SW 1271 (cell line): ENCODE measurements around the gene POLH.

Source experiments
- DNase-seq, 2 experiments: peaks; one replicate each; lab custom pipeline; 2025; lab: John Stamatoyannopoulos, UW

Gene POLH

DNA sequence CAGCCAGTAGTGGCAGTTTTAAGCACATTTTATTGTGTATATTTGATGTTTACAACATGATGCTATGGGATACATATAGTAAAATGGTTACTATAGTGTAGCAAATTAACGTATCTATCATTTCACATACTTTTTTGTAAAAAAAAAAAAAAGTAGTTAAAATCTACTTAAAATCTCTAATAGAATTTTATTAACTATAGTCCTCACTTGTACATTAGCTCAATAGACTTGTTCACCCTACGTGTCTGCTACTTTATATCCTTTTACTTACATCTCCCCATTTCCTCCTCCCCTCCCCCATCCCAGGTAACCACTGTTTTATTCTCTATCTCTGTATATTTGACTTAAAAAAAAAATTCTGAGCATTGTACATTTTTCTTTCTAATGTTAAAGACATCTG is 30.0 kb downstream of the POLH start:
- no peak for DNase-seq

DNA sequence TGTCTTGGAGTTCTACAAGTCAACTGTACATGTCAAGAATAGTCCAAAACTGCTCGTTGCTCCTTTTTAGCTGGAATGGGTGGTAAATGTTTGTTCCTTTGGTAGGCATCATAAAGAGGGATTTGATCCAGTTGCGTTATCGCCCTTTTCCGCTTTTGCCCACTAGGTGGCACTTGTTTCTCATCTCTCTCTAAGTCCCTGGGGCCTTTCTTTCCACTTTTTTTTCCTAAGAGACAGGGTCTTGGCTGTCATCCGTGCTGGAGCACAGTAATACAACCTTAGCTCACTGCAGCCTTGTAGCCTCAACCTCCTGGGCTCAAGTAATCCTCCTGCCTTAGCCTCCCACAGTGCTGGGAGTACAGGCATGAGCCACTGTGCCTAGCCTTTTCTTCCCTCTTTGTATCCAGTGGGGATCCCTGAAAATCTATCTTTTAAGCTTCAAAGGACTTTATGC is 32.4 kb downstream of the POLH start:
- DNase-seq, result peak; percentile 30 to 76

DNA sequence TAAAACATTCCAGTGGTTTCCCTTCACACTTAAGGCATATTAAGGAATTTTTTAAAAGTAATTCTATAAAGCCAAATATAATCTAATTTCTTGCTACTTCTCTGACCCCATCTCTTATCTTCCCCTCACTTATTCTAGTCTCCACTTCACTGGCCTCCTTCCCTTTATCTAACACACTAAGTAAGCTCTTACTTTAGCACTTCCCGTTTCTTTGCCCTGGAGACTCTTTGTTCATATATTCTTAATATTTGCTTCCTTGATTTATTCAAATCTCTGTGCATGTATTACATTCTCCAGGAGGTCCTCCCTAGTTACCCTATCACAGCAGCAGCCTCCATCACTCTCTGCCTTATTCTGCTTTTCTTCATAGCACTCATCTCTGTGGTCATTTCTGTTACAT is 32.8 kb downstream of the POLH start:
- no peak for DNase-seq

DNA sequence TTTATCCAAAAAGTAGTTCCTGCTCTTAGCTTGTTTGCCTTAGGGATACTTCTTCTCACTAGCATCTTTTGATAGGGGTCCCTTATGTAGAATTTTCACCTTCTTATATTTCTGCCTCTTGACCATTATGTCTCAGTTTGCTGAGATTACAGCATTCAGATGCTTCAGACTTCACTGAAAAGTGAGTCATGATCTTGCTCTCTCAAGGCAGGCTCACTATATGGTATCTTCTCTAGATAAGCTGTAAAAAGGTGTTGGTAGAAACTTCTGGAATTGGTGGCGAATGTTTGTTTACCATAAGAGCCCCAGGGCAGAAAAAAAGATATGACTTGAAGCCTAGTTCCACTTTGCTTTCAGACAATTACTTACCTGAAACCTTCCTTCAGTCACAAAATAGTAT is 33.4 kb downstream of the POLH start:
- DNase-seq, result no peak

DNA sequence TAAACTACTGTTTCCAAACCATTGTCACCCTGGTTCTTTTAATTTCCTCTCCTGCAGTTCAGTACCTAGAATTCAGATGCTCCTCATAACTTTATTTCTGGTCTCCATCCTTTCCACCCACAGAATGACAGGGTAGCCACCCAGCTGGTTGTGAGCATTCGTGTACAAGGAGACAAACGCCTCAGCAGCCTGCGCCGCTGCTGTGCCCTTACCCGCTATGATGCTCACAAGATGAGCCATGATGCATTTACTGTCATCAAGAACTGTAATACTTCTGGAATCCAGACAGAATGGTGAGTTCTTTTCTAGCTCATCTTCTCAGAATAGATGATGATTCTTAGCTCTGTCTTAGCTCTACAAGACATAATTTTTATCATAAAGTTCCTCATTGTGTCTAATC is 34.4 kb downstream of the POLH start:
- DNase-seq, result no peak

DNA sequence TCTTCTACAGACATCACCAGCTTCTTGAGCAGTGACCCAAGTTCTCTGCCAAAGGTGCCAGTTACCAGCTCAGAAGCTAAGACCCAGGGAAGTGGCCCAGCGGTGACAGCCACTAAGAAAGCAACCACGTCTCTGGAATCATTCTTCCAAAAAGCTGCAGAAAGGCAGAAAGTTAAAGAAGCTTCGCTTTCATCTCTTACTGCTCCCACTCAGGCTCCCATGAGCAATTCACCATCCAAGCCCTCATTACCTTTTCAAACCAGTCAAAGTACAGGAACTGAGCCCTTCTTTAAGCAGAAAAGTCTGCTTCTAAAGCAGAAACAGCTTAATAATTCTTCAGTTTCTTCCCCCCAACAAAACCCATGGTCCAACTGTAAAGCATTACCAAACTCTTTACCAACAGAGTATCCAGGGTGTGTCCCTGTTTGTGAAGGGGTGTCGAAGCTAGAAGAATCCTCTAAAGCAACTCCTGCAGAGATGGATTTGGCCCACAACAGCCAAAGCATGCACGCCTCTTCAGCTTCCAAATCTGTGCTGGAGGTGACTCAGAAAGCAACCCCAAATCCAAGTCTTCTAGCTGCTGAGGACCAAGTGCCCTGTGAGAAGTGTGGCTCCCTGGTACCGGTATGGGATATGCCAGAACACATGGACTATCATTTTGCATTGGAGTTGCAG is 37.9 kb downstream of the POLH start:
- no peak for DNase-seq

DNA sequence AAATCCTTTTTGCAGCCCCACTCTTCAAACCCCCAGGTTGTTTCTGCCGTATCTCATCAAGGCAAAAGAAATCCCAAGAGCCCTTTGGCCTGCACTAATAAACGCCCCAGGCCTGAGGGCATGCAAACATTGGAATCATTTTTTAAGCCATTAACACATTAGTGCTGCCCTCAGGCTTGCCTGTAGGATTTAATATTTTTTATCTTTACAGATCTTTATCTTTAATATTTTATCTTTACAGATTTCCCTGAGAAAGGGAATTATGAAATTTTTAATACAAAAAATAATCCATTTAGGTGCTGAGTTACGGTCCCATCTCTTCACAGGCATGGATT is 38.4 kb downstream of the POLH start:
- no peak for DNase-seq

DNA sequence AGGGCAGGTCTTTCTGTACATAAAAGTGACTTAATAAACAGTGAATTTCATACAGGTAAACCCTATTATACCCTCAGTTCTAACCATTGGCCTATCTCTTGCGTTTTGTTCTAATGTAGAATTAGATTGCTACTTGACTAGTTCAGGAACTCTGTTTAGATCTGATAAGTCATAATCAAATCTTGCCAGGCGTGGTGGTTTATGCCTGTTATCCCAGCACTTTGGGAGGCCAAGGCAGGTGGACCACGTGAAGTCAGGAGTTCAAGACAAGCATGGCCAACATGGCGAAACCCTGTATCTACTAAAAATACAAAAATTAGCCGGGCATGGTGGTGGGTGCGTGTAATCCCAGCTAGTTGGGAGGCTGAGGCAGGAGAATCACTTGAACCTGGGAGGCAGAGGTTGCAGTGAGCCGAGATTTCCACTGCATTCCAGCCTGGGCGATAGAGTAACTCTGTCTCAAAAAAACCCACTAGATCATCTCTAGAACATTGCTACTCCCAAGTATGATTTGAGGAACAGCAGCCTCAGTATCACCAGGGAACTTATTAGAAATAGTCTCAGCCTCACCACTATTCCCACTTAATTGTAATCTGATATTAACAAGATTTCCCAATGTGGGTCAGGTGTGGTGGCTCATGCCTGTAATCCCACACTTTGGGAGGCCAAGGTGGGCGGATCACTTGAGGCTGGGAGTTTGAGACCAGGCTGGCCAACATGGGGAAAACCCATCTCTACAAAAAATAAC is 40.9 kb downstream of the POLH start:
- DNase-seq, result no peak

DNA sequence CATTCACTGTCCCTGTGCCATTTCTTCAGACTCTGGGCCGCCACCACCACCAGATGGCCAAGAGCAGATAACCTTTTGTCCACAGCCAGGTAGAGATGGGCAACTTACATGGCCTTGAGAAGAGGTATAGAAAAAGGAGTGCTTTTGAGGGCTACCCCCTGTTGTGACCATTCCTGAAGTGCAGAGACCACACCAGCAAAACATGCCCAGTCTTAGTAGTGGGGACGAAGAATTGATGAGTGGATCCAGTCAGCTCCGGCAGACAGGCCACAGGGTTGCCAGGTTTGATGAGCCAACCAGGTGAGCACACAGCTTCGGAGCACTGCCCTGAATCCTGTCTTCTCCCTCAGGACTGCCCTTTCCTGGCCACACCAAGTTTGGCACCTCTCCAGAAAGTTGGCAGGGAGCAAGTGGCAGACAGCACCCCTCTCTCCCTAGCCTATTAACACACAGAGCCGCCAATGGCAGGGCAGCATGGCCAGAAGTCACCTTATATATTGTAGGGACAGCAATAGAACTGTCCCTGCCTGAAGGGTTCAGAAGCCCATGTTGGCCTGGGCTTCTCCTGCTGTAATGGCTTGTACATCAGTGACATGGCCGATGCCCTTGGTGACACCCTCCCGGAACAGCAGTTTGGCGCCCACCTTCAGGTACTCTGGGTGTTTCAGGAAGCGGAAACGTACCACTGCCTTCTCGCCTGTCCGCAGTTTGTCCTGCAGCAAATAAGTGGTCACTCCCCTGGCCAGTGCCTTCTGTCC is 45.3 kb downstream of the POLH start:
- no peak for DNase-seq

DNA sequence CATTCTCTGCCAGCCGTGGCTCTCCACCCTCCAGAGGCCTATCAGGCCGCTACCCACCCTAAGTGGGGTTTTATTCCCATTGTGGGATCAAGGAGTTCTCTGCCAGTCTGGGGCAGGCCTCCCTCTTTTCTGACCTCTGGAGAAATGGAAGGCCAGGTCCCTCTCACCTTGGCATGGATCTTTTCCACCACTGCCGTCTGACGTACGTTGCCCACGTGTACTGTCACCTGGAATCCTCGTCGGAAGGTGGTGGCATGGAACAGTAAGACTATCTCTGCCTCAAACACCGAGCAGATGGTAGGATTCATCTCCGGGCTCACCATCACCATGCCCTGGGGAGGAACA is 45.8 kb downstream of the POLH start:
- no peak for DNase-seq

DNA sequence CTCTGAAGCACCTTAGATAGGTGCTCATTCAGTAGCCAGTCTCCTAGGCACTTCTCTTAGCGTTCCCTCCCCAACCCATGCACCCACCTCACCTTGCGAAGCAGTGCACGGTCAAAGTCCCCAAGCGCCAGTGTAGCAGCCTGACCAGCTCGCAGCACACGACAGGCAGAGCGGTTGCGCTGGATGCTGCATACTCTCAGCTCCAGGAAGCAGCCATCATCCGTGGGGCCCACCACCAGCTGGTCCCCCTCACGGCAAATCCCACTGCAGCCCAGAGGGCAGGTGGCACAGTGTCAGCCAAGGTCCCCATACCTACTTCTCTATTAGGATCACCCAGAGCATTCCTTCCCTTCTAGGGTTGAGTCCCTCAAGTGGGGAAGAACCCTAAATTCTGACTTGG is 46.6 kb downstream of the POLH start:
- DNase-seq, result no peak

DNA sequence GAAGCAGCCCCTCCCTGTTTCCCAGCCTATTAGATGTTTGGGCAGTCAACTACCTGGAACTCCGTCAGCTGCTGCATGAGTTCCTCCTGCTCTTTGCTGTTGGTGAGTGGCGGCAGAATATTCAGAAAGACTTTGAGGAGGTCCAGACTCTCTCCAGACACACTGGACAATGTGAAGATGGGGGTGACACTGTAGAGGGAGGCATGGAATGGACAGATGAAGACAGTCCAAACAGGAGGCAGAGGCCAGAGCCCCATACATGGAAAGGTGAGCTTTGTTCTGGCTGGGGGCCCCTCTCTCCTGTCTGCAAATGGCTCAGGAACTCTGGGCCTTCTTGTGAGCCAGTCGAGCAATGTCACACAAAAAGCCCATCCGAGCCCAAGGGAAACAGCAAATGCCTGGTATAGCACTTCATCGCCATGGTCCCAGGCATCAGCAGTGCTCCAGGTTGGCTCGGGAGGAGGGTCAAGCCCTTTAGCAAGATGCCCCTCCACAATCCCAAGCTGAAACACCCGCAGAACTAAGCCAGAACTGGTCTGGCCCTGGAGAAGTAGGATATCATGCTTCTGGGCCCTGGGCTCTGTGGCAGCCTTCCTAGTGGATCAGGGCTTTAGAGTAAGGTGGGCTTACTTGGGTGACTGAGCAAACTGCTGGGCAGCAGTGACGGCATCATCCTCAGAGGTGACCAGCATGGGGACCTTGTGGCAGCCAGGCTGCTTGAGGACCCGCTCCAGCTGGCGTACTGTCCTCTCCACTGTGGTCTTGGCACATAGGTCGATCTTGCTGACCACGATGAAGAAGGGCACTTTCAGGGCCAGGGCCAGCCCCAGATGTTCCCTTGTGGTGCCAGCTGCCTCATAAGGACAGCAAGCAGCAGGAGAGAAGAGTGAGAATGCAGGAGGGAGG is 48.1 kb downstream of the POLH start:
- no peak for DNase-seq

DNA sequence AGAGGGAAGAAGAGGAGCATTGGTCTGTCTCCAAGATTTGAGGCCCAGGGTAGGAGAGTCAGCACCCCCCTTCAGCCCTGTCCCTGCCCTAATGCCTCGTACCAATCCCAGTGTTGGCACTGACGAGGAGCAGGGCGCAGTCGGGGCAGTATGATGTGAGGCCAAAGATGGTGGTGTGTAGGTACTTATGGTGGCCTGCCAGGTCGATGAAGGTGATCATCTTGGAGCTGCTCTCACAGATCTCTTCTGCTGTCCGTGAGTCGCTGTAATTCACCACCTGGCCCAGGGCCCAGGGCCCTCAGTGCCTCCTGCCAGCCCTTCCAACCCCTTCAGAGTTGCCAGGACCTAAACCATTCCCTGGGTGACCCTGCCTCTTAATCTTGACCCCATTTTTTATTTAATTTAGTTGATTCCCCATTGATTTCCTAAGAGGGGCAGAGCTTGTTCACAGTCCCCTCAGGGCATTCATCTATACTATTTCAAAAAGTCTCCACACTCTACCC is 48.9 kb downstream of the POLH start:
- no peak for DNase-seq

DNA sequence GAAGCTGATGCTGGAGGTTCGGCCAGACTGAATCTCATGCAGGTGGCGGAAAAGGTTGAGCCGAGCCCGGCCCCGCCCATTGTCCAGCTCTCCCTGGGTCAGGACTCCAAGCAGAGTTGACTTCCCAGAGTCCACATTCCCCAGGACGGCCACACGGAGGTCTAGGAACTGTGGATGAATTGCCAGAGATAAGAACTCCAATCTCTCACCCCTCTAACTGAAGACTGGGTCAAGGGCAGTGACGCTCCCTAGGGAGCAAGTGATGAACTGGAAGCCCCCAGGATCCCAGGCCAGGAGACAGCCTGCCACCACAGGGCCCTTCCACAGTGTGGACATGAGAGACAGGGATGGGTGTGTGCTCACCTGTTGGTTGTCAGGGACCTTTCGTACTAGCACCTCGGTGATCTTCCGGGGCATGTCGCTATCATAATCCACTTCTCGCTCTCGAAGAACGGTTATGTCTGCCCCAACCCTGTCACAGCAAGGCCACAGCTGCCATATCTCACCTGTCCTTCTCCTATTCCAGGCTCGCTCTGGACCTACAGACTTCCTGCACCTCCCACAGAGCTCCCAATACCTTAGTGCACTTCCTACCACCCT is 49.5 kb downstream of the POLH start:
- DNase-seq, result no peak

DNA sequence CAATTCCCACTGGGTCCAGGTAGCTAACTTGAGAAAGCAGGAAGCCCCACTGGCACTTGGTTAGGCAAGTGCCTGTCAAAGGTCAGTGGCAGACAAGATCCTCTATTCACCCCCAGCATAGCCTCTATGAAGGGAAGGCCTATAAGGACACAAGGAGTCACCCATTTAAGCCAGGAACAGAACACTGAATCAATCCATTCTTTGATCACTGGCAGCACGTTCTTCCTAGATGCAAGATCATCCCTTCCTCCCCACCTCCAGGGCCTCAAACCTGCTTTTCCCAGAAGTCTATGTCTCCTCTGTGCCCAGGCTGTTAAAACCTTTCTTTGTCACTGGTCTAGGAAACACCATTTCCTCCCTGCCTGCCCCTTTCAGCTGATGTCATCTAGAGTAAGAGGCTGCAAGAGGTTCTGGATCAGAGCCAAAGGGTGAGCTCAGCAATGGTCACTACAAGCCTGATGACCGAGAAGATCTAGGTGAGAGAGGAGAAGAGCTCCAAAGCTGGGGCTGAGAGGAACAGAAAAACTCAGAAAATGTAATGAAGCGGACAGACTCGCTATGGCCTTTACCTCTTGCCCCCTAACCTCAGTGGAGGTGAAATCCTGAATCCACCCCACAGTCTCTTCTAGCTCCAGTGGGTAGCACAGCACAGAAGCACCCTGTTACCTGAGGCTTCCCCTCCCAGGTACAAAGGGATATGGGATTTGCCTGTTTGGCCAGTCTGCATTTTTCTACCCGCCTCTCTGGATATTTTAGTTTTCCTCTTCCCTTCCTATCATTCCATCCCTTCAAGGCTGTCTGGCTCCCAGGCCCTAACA is 51.2 kb downstream of the POLH start:
- peak; percentile 56 to 74 for DNase-seq

DNA sequence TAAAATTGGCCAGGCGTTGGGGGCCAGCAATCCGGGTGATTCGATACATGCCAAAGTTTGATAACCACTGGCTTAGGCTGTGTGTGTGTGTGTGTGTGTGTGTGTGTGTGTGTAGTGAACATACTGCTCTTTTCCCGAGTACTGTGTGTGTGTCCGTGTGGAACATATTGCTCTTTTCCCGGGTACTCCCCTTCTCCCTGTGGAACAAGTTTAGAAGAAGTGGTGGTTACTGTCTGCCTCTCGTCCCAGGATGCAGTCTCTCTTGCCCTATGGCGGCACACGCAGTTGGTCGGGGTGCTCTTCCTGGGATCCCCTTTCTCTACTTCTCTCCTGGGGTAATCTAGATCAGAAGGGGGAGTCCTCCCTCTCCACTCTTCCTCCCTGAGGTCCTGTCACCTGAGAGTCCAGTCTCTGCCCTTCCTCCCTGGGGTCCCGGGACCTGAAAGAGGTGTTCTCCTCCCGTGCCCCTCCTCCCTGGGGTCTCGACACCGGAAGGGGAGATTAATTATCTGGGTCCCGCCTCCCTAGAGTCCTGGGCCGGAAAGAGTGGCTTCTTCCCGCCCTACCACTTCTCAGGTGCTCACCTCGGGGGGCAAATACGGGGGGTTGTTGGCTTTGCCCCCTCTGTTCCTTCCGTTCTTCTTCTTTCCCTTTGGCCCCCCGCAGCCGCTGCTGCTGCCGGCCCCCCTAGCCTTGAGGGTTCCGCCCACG is 52.6 kb downstream of the POLH start:
- DNase-seq, result peak in 1 of 2 experiments; percentile 59

DNA sequence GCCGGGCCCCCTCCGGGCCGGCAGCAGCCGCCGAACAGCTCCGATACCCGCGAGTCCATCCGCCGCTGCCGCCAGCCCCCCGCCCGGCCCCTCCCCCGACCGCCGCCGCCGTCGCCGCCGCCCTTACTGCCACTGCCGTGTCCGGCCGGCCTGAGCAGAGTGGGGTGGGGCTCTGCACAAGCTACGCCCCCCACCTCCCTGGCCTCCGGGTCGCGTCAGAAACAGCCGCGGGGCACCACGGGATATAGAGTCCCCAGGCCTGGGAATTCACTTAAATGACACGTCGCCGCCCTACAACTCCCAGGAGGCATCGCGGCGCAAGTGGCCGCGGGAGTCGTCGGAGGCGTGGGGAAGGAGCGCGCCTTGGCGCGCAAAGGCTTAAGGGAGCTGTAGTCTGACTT is 53.1 kb downstream of the POLH start, which contains the start of gene GTPBP2:
GTPBP2 (minus strand) TSS at position 161 of the 401 bp plus-strand sequence; CDS start at position 59, 102 bp downstream.
- peak; percentile 96 to 97 for DNase-seq

DNA sequence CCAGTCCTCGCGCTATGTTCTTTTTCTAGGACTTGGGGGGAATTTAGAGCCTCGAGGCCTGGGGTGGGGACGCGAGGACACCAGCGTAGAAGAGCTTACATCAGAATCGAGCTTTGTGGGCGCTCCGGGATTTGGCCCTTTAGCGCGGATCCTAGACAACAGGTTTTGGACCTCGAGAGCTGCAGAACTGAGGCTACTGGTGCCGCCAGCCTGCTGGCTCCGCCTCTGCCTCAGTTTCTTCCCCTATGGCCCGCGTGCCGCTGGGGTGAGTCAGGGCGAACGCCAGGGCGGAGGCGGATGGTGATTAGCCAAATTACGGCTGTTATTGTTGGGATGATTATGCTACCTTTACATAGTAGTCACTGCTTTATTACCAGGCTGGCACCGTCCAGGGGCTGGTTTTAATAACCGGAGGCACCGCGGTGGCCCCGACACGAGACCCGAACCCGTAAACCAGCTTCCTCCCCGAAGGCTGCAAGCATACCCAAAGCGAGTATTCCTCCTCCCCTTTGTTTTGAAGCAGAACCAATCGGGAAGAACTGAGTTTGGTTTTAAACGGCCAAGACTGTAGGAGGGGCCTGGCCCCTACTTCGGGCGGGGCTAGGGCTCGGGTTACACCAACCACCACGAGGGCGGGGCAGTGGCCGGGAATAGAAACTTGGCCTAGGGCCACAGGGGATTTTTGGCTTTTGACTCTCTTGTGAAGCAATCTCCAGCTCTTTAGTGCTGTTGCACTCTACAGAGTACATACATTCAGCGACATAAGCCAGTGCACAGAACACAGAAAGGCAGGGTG is 53.7 kb downstream of the POLH start:
- DNase-seq, result peak; percentile 91 to 96
